Measurements from ENCODE around the gene LINC00237. TPM values are rescaled to one million over a fixed set of nuclear protein-coding genes. Genes with fewer than 3 reads are reported as not detected.

LINC00237 gene
- total RNA-seq, 3 donors from 2014 or later (not counting 1 experiment from before 2014, with no cell fraction given), result not detected

DNA sequence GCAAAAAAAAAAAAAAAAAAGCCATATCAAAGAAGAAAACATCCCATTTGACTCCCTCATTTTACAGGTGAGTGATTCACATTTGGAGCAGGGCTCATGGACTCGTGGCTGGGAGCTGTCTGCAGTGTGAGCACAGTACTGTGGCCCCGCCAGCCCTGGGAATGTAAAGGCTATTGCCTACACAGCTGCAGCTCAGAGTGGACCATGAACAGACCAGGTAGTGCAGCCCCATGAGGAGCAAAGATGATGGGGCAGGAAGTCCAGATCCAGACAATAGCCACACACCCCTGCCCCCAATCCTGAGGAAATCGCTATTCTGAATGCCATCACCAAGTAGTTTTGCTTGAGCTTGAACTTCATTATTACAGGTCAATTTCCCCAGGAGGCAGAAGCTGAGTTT, 55.4 kb downstream of the LINC00237 start:
- no peaks in the 10 kb centered on the region for H3K4me1 ChIP-seq (ENCODE audit: control insufficient read depth, insufficient read depth, low read length)
- no peaks in the 10 kb centered on the region for H3K36me3 ChIP-seq (ENCODE audit: control insufficient read depth, insufficient read depth, low read length)
- H3K27ac Mint-ChIP-seq, result no peak overlapping the region
- ATAC-seq (no peak), DNase-seq (no peak)
- H3K9me3 ChIP-seq (ENCODE audit: control insufficient read depth, insufficient read depth, low read length), result no peaks in the 10 kb centered on the region
- no peak overlapping the region for H3K27ac ChIP-seq (ENCODE audit: low read length)
- no peaks in the 10 kb centered on the region for H3K36me3 Mint-ChIP-seq
- no peaks in the 10 kb centered on the region for H3K4me1 Mint-ChIP-seq
- TF ChIP-seq, protein P1, sequence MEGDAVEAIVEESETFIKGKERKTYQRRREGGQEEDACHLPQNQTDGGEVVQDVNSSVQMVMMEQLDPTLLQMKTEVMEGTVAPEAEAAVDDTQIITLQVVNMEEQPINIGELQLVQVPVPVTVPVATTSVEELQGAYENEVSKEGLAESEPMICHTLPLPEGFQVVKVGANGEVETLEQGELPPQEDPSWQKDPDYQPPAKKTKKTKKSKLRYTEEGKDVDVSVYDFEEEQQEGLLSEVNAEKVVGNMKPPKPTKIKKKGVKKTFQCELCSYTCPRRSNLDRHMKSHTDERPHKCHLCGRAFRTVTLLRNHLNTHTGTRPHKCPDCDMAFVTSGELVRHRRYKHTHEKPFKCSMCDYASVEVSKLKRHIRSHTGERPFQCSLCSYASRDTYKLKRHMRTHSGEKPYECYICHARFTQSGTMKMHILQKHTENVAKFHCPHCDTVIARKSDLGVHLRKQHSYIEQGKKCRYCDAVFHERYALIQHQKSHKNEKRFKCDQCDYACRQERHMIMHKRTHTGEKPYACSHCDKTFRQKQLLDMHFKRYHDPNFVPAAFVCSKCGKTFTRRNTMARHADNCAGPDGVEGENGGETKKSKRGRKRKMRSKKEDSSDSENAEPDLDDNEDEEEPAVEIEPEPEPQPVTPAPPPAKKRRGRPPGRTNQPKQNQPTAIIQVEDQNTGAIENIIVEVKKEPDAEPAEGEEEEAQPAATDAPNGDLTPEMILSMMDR (IDR thresholded peaks at IDR 0.05), result no peak
- H3K9me3 Mint-ChIP-seq, result no peaks in the 10 kb centered on the region
- H3K27me3 Mint-ChIP-seq (ENCODE audit: low read depth in 2 of 2), result peaks cover 22 to 37% of the 10 kb centered on the region in 2 donors
- no peak overlapping the region for H3K4me3 Mint-ChIP-seq
- 87% methylated on average over 3 of the region's 3 CpGs for WGBS (ENCODE audit: insufficient coverage)
- no peak overlapping the region for H3K4me3 ChIP-seq (ENCODE audit: low read length)
- intact Hi-C loops (cut with micrococcal nuclease), result no loop called here
- no peaks in the 10 kb centered on the region for H3K27me3 ChIP-seq (ENCODE audit: control insufficient read depth, insufficient read depth, low read length)

DNA sequence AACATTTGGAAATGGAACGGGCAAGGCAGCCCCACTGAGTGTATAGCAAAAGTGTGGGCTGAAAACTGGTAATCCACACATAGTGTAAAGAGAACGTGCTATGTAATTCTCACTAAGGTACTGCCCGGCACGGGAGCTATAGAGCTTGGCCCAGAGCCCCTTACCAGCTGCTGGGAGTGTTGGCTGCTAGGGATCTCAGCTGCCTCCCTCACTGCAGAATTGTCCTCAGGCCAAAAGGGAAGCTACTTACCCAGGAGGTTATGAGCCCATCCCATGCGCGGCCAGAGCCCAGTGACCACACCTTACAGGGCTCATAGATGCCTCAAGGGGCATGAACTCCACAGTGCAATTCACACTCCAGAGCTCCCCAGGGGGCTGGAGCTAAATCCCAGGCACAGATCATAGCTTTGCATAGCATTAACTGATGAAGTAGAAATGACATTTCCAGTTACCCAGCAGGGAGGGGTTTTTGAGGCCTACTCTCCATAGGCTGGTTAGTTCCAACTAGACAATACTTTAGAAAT, 56.8 kb downstream of the LINC00237 start:
- Histone ChIP-seq H3K9me3 (ENCODE audit: control insufficient read depth, insufficient read depth, low read length) (no peaks in the 10 kb centered on the region), H3K4me1 (ENCODE audit: control insufficient read depth, insufficient read depth, low read length) (no peaks in the 10 kb centered on the region), H3K27me3 (ENCODE audit: control insufficient read depth, insufficient read depth, low read length) (no peaks in the 10 kb centered on the region), H3K27ac (ENCODE audit: low read length) (no peak overlapping the region), H3K36me3 (ENCODE audit: control insufficient read depth, insufficient read depth, low read length) (no peaks in the 10 kb centered on the region), H3K4me3 (ENCODE audit: low read length) (no peak overlapping the region)
- WGBS (ENCODE audit: insufficient coverage), result 88% methylated on average over 6 of the region's 6 CpGs
- ATAC-seq, result no peak
- TF ChIP-seq, protein P1 (IDR thresholded peaks at IDR 0.05), result no peak
- intact Hi-C loops (cut with micrococcal nuclease), result loop anchor here (2.0 kb wide), 1 partner anchor 455 kb away; no protein-coding TSS in a partner anchor
- Mint-ChIP-seq H3K36me3 (no peaks in the 10 kb centered on the region), H3K4me1 (no peaks in the 10 kb centered on the region), H3K4me3 (no peak overlapping the region), H3K27ac (no peak overlapping the region), H3K9me3 (no peaks in the 10 kb centered on the region), H3K27me3 (ENCODE audit: low read depth in 2 of 2) (peaks cover 19 to 27% of the 10 kb centered on the region in 2 donors)
- DNase-seq, result no peak

DNA sequence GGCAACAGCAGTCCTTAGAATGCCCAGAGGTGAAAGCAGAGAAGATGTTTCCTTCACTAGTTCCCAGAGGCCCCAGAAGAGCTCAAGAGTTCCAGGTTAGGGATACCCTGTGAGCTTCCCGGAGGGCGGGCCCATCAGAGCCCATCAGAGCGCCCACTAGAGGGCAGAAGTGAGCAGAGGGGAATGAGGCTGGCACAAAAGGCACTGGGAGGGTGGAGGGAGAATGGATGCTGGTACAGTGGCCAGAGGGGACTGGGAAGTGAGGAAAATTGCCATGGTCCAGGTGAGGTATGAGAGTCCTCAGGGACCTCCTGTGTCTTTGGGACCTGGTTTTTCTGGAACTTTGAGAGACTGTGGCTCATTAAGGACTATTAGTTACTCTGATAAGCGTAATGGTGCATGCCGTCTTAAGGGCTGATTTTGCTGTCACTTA, 57.3 kb downstream of the LINC00237 start:
- Histone ChIP-seq H3K27ac (ENCODE audit: low read length) (no peak overlapping the region), H3K4me3 (ENCODE audit: low read length) (no peak overlapping the region), H3K27me3 (ENCODE audit: control insufficient read depth, insufficient read depth, low read length) (no peaks in the 10 kb centered on the region), H3K36me3 (ENCODE audit: control insufficient read depth, insufficient read depth, low read length) (no peaks in the 10 kb centered on the region), H3K9me3 (ENCODE audit: control insufficient read depth, insufficient read depth, low read length) (no peaks in the 10 kb centered on the region), H3K4me1 (ENCODE audit: control insufficient read depth, insufficient read depth, low read length) (no peaks in the 10 kb centered on the region)
- H3K27ac Mint-ChIP-seq, result no peak overlapping the region
- TF ChIP-seq, protein P1 (IDR thresholded peaks at IDR 0.05), result peak; percentile 68
- H3K9me3 Mint-ChIP-seq, result no peaks in the 10 kb centered on the region
- H3K27me3 Mint-ChIP-seq (ENCODE audit: low read depth in 2 of 2), result peaks cover 18 to 26% of the 10 kb centered on the region in 2 donors
- no peaks in the 10 kb centered on the region for H3K4me1 Mint-ChIP-seq
- WGBS (ENCODE audit: insufficient coverage), result 54% methylated on average over 5 of the region's 5 CpGs
- H3K4me3 Mint-ChIP-seq, result no peak overlapping the region
- H3K36me3 Mint-ChIP-seq, result no peaks in the 10 kb centered on the region
- intact Hi-C loops (cut with micrococcal nuclease), result loop anchor here (2.0 kb wide), 1 partner anchor 456 kb away; no protein-coding TSS in a partner anchor
- ATAC-seq, result peak; percentile 50 to 66 (median 55)
- peak; percentile 27 to 71 for DNase-seq

DNA sequence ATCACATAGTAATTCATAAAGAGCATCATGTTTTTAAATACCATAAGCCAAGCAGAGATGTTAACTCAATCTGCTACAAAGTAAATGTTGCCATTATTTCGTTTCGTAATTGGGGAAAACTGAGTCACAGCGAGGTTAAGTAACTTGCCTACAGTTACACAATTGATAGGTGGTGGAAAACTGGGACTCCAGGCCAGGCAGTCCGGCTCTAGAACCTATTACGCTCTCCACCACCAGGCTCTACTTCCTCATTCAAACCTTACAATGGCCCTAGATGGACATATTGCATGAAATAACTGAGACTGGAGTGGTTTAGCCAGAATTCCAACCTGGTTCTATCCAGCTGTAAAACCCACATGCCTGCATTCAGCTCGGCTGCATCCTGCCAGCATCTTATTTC, 58.2 kb downstream of the LINC00237 start:
- no peaks in the 10 kb centered on the region for H3K27me3 ChIP-seq (ENCODE audit: control insufficient read depth, insufficient read depth, low read length)
- no peak overlapping the region for H3K27ac Mint-ChIP-seq
- intact Hi-C loops (cut with micrococcal nuclease), result loop anchor here (2.0 kb wide), 1 partner anchor 457 kb away; no protein-coding TSS in a partner anchor
- no peak for ATAC-seq
- H3K9me3 ChIP-seq (ENCODE audit: control insufficient read depth, insufficient read depth, low read length), result no peaks in the 10 kb centered on the region
- no peaks in the 10 kb centered on the region for H3K9me3 Mint-ChIP-seq
- no peak overlapping the region for H3K4me3 ChIP-seq (ENCODE audit: low read length)
- H3K36me3 ChIP-seq (ENCODE audit: control insufficient read depth, insufficient read depth, low read length), result no peaks in the 10 kb centered on the region
- WGBS (ENCODE audit: insufficient coverage), result 84% methylated on average over 6 of the region's 6 CpGs
- H3K4me1 ChIP-seq (ENCODE audit: control insufficient read depth, insufficient read depth, low read length), result no peaks in the 10 kb centered on the region
- no peaks in the 10 kb centered on the region for H3K4me1 Mint-ChIP-seq
- H3K4me3 Mint-ChIP-seq, result no peak overlapping the region
- no peak for DNase-seq
- no peak overlapping the region for H3K27ac ChIP-seq (ENCODE audit: low read length)
- TF ChIP-seq, protein P1 (IDR thresholded peaks at IDR 0.05), result no peak
- no peaks in the 10 kb centered on the region for H3K36me3 Mint-ChIP-seq
- peaks cover 16 to 25% of the 10 kb centered on the region in 2 donors for H3K27me3 Mint-ChIP-seq (ENCODE audit: low read depth in 2 of 2)
